HepG2 (cell line): ENCODE results near the gene SESN2. TPM values are rescaled to one million over a fixed set of nuclear protein-coding genes. Genes with fewer than 3 reads are reported as not detected.
A peak's percentile ranks its signal among the peaks of the same experiment; 100 is the strongest.

Experiments used
- ELF3 ChIP-seq: IDR thresholded peaks from 2 replicates; pipeline ENCODE4 v1.6.1; 2016; ENCODE audit warnings: missing genetic modification reagents, missing compliant biosample characterization
- EP300 ChIP-seq, 3 experiments: sonication (generic) in 1 of 3; formaldehyde crosslinking in 1 of 3; IDR thresholded peaks; 2 replicates each; pipeline versions ENCODE4 v1.5.1 to v1.6.1; 2011 to 2020; ENCODE audit warnings: low read depth in 2 of 3, low read length in 2 of 3, borderline replicate concordance in 1 of 3, improper control_type of control experiment in 1 of 3, mild to moderate bottlenecking in 1 of 3, missing genetic modification reagents in 1 of 3, moderate library complexity in 1 of 3
- GATAD1 ChIP-seq: IDR thresholded peaks from 2 replicates; pipeline ENCODE4 v1.6.1; 2016; ENCODE audit warnings: missing genetic modification reagents, missing compliant biosample characterization
- HOMEZ ChIP-seq: IDR thresholded peaks from 2 replicates; pipeline ENCODE4 v1.6.1; 2016; ENCODE audit warnings: low read depth
- JUN ChIP-seq: sonication (generic); formaldehyde crosslinking; IDR thresholded peaks from 2 replicates; pipeline ENCODE4 v1.4.0; 2020; ENCODE audit warnings: mild to moderate bottlenecking, missing genetic modification reagents
- MTA1 ChIP-seq: sonication (generic); formaldehyde crosslinking; IDR thresholded peaks from 2 replicates; pipeline ENCODE4 v1.4.0; 2020; ENCODE audit warnings: missing genetic modification reagents, mild to moderate bottlenecking, borderline replicate concordance
- MTF1 ChIP-seq: sonication (generic); formaldehyde crosslinking; IDR thresholded peaks from 2 replicates; pipeline ENCODE4 v1.5.0; 2020; ENCODE audit warnings: missing genetic modification reagents
- SMARCE1 ChIP-seq: fragments of 450-650 bp; IDR thresholded peaks from 2 replicates; pipeline ENCODE4 v1.6.1; 2017; ENCODE audit warnings: borderline replicate concordance
- UBTF ChIP-seq: sonication (generic); formaldehyde crosslinking; IDR thresholded peaks from 2 replicates; pipeline ENCODE4 v1.4.0; 2020; ENCODE audit warnings: mild to moderate bottlenecking, missing genetic modification reagents
- ZBTB26 ChIP-seq: IDR thresholded peaks from 2 replicates; pipeline ENCODE4 v1.6.1; 2016; ENCODE audit warnings: missing compliant biosample characterization, missing genetic modification reagents, borderline replicate concordance
- ZNF598 ChIP-seq: sonication (generic); formaldehyde crosslinking; IDR thresholded peaks from 2 replicates; pipeline ENCODE4 v1.5.1; 2020; ENCODE audit warnings: mild to moderate bottlenecking, missing genetic modification reagents, borderline replicate concordance
- ZNF687 ChIP-seq: sonication (generic); formaldehyde crosslinking; IDR thresholded peaks from 2 replicates; pipeline ENCODE4 v1.5.1; 2020; ENCODE audit warnings: mild to moderate bottlenecking, missing genetic modification reagents, moderate library complexity
- ZNF691 ChIP-seq: sonication (generic); formaldehyde crosslinking; IDR thresholded peaks from 2 replicates; pipeline ENCODE4 v1.4.0; 2020; ENCODE audit warnings: missing genetic modification reagents, low read depth, mild to moderate bottlenecking, borderline replicate concordance
- ZNF800 ChIP-seq: sonication (generic); formaldehyde crosslinking; IDR thresholded peaks from 2 replicates; pipeline ENCODE4 v1.4.0; 2020; ENCODE audit warnings: missing genetic modification reagents
- polyA plus RNA-seq, 8 experiments: library from polyadenylated mRNA; depleted of rRNA in 3 of 8; stranded (reverse) in 7 of 8; unstranded in 1 of 8; fragments of >200 nt; fragmentation: Illumina TruSeq in 4 of 8; extraction: Trizol in 4 of 8; gene quantifications; 2 replicates each; pipeline versions ENCODE4 v1.2.1 to v1.2.3, GENCODE V29; 2011 to 2016; ENCODE audit warnings: low read depth in 4 of 8, missing spikeins in 1 of 8, mixed read lengths in 1 of 8; ENCODE audit not compliant: insufficient read depth in 1 of 8
- total RNA-seq, 5 experiments: library from RNA; depleted of rRNA; stranded (reverse); fragments of >200 nt; fragmentation: Illumina TruSeq; extraction: Trizol; gene quantifications; 2 replicates each; pipeline ENCODE4 v1.2.3, GENCODE V29; 2016; ENCODE audit warnings: low read depth in 1 of 5

SESN2 gene
- total and polyA plus RNA-seq, 2 of the 13 experiments (the other 11 are each of a cell fraction or from before 2014, with no cell fraction given), result 13.2 to 19.1 TPM

GRCh38 chr1:28313702-28314546, 54.6 kb downstream of the SESN2 start (continued):
- TF ChIP-seq ZNF687 (CRISPR knock-in tag), result peak; percentile 84
- peak; percentile 47 for TF ChIP-seq UBTF
- TF ChIP-seq EP300 (IDR thresholded peaks at IDR 0.05; ENCODE audit: low read depth in 2 of 2, low read length in 2 of 2), result peak in 1 of 2 experiments; percentile 47; a peak in 2 of 4 replicates
- TF ChIP-seq EP300 (CRISPR knock-in tag; IDR thresholded peaks at IDR 0.05; ENCODE audit: borderline replicate concordance), result peak; percentile 49
- TF ChIP-seq GATAD1 (CRISPR knock-in tag), result peak; percentile 32; the same call in 1 of the 2 replicates
- no peak for TF ChIP-seq SMARCE1
- 0 out of 2 replicates have a peak, but pooled peaks have one; percentile 64 for TF ChIP-seq ZNF598
- peak; percentile 86 for TF ChIP-seq JUN (CRISPR knock-in tag)
- TF ChIP-seq ZNF800, result 0 out of 2 replicates have a peak, but pooled peaks have one; percentile 47
- peak; percentile 66; the same call in 1 of the 2 replicates for TF ChIP-seq ELF3
- 0 out of 2 replicates have a peak, but pooled peaks have one; percentile 20 for TF ChIP-seq ZBTB26 (CRISPR knock-in tag)
- peak; percentile 84; the same call in 1 of the 2 replicates for TF ChIP-seq ZNF691 (CRISPR knock-in tag)
- TF ChIP-seq HOMEZ (CRISPR knock-in tag), result peak; percentile 63; the same call in 1 of the 2 replicates
- peak; percentile 70; the same call in 1 of the 2 replicates for TF ChIP-seq MTA1 (CRISPR knock-in tag)
- no peak for TF ChIP-seq MTF1 (CRISPR knock-in tag)
